Astrocyte (in vitro differentiated cells and primary cell): ENCODE measurements around the gene MRPL27. TPM values are rescaled to one million over a fixed set of nuclear protein-coding genes. Genes with fewer than 3 reads are reported as not detected.

Source experiments
- DNase-seq: peaks from one replicate; pipeline ENCODE4 v3.0.0-alpha.2; 2010; ENCODE audit warnings: low read depth
- FAIRE-seq: peaks from 2 replicates; lab custom pipeline; 2011; peaks lifted over from hg19 to GRCh38; lab: Jason Lieb, UNC
- H2AFZ ChIP-seq: 2 replicates; pipeline ENCODE4 v1.6.0; 2012; ENCODE audit warnings: low read depth, low read length, inconsistent platforms
- H3K27ac ChIP-seq: 2 replicates; pipeline ENCODE4 v1.5.1; 2011; ENCODE audit warnings: low read depth, low read length, inconsistent platforms
- H3K27me3 ChIP-seq: 2 replicates; pipeline ENCODE4 v1.6.0; 2011; ENCODE audit warnings: low read length, inconsistent platforms; ENCODE audit not compliant: insufficient read depth
- H3K36me3 ChIP-seq: 2 replicates; pipeline ENCODE4 v1.5.1; 2011; ENCODE audit warnings: low read length, inconsistent platforms; ENCODE audit not compliant: insufficient read depth
- H3K4me1 ChIP-seq: 2 replicates; pipeline ENCODE4 v1.5.1; 2011; ENCODE audit warnings: low read length, inconsistent platforms; ENCODE audit not compliant: insufficient read depth
- H3K4me2 ChIP-seq: 2 replicates; pipeline ENCODE4 v1.6.0; 2012; ENCODE audit warnings: low read length, inconsistent platforms
- H3K4me3 ChIP-seq: 2 replicates; pipeline ENCODE4 v1.5.1; 2011; ENCODE audit warnings: low read depth, mild to moderate bottlenecking, low read length, inconsistent platforms; ENCODE audit not compliant: insufficient read depth
- H3K79me2 ChIP-seq: 2 replicates; pipeline ENCODE4 v1.6.0; 2012; ENCODE audit warnings: mild to moderate bottlenecking, low read length, inconsistent platforms; ENCODE audit not compliant: insufficient read depth
- H3K9ac ChIP-seq: 2 replicates; pipeline ENCODE4 v1.6.0; 2012; ENCODE audit warnings: mild to moderate bottlenecking, low read length, inconsistent platforms
- H3K9me3 ChIP-seq: 2 replicates; pipeline ENCODE4 v1.5.1; 2012; ENCODE audit warnings: low read depth, mild to moderate bottlenecking, low read length, inconsistent platforms; ENCODE audit not compliant: insufficient read depth
- H4K20me1 ChIP-seq: 2 replicates; pipeline ENCODE4 v1.6.0; 2012; ENCODE audit warnings: low read length, inconsistent platforms; ENCODE audit not compliant: insufficient read depth
- H3K27ac Mint-ChIP-seq: one replicate; pipeline ENCODE4 v1.8.0; 2021; ENCODE audit warnings: mild to moderate bottlenecking, mixed read lengths; ENCODE audit not compliant: unreplicated experiment
- H3K27me3 Mint-ChIP-seq: one replicate; pipeline ENCODE4 v1.8.0; 2021; ENCODE audit warnings: low read depth, mixed read lengths; ENCODE audit not compliant: unreplicated experiment
- H3K36me3 Mint-ChIP-seq: one replicate; pipeline ENCODE4 v1.8.0; 2021; ENCODE audit warnings: low read depth, mixed read lengths; ENCODE audit not compliant: unreplicated experiment
- H3K4me1 Mint-ChIP-seq: one replicate; pipeline ENCODE4 v1.8.0; 2021; ENCODE audit warnings: low read depth, mixed read lengths; ENCODE audit not compliant: unreplicated experiment
- H3K4me3 Mint-ChIP-seq: one replicate; pipeline ENCODE4 v1.8.0; 2021; ENCODE audit warnings: mild to moderate bottlenecking, moderate library complexity, mixed read lengths; ENCODE audit not compliant: unreplicated experiment
- H3K9me3 Mint-ChIP-seq: one replicate; pipeline ENCODE4 v1.8.0; 2021; ENCODE audit warnings: mild to moderate bottlenecking, mixed read lengths; ENCODE audit not compliant: unreplicated experiment
- EZH2 ChIP-seq: IDR thresholded peaks from 2 replicates; pipeline ENCODE4 v1.6.1; 2012; ENCODE audit warnings: mild to moderate bottlenecking, low read length, inconsistent platforms; ENCODE audit not compliant: insufficient read depth
- total RNA-seq: library from RNA; stranded (reverse); gene quantifications from 2 replicates; pipeline ENCODE4 v1.2.1, GENCODE V29; 2021
- TF ChIP-seq, protein P1 (sequence below): IDR thresholded peaks from 2 replicates; pipeline ENCODE4 v1.5.1; 2011; ENCODE audit warnings: low read depth, mild to moderate bottlenecking, inconsistent platforms, low read length, moderate library complexity; ENCODE audit not compliant: insufficient read depth

The MRPL27 gene
- total RNA-seq, 1 donor from 2014 or later: 57.3 TPM

DNA sequence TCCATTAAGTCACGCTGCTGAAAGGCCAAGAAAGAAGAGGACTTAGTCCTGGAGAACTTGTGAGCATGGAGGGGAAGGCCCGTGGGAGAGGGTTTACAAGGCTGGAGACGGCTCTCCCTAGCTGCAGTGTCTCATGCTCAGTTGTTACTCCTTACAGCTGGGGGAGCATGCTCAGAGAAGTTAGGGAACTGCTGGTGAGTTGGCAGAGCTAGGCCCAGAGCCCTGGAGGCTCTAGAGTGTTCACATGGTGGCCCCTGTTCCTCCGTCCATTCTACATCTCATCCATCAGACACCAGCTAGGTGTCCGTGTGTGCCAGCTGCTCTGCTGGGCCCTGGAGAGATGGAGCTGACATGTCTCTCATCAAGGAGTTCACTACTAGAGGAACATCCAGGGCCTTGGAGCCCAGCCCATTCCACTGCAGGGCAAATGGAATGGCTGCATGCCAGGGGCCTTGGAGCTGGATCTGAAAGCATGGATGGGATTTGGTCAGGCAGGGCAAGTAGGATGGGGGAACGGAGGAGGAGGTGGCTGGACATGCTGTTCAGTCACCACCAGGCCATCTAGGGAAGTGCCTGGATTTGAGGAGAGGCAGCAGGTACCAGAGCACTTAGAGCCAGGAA, 20.8 kb downstream of the MRPL27 start:
- Histone ChIP-seq H3K4me1 (peaks cover 18% of the 10 kb centered on the region), H2AFZ (no peak overlapping the region), H3K27me3 (no peaks in the 10 kb centered on the region), H3K36me3 (peaks cover 2% of the 10 kb centered on the region), H3K79me2 (peaks cover 33% of the 10 kb centered on the region), H4K20me1 (peaks cover 49% of the 10 kb centered on the region), H3K9ac (no peak overlapping the region), H3K4me2 (no peak overlapping the region), H3K9me3 (no peaks in the 10 kb centered on the region), H3K4me3 (no peak overlapping the region), H3K27ac (no peak overlapping the region)
- no peak for DNase-seq
- FAIRE-seq: no peak
- TF ChIP-seq, protein P1, sequence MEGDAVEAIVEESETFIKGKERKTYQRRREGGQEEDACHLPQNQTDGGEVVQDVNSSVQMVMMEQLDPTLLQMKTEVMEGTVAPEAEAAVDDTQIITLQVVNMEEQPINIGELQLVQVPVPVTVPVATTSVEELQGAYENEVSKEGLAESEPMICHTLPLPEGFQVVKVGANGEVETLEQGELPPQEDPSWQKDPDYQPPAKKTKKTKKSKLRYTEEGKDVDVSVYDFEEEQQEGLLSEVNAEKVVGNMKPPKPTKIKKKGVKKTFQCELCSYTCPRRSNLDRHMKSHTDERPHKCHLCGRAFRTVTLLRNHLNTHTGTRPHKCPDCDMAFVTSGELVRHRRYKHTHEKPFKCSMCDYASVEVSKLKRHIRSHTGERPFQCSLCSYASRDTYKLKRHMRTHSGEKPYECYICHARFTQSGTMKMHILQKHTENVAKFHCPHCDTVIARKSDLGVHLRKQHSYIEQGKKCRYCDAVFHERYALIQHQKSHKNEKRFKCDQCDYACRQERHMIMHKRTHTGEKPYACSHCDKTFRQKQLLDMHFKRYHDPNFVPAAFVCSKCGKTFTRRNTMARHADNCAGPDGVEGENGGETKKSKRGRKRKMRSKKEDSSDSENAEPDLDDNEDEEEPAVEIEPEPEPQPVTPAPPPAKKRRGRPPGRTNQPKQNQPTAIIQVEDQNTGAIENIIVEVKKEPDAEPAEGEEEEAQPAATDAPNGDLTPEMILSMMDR: no peak
- no peak for TF ChIP-seq EZH2
- no peaks in the 10 kb centered on the region for H3K9me3 Mint-ChIP-seq
- H3K27me3 Mint-ChIP-seq: no peaks in the 10 kb centered on the region
- peaks cover 23% of the 10 kb centered on the region for H3K36me3 Mint-ChIP-seq
- H3K27ac Mint-ChIP-seq: no peak overlapping the region
- H3K4me3 Mint-ChIP-seq: no peak overlapping the region
- H3K4me1 Mint-ChIP-seq: peaks cover 18% of the 10 kb centered on the region

DNA sequence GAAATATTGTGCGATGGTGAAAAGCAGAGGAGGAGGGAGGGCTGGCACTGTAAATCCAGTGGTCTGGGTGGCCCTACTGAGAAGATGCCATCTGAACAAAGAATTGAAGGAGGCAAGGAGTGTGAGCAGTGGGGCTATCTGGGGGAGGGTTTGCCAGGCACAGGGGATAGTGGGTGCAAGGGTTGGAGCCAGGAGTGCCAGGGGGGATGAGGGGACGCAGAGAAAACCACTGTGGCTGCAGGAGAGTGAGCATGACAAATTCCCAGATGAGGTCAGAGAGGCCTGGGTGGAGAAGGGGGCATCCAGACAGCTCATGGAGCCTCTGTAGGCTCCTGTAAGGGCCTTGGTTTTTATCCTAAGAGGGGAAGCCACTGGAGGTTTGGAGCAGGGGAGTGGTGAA, 22.3 kb downstream of the MRPL27 start:
- peaks cover 52% of the 10 kb centered on the region for H4K20me1 ChIP-seq

DNA sequence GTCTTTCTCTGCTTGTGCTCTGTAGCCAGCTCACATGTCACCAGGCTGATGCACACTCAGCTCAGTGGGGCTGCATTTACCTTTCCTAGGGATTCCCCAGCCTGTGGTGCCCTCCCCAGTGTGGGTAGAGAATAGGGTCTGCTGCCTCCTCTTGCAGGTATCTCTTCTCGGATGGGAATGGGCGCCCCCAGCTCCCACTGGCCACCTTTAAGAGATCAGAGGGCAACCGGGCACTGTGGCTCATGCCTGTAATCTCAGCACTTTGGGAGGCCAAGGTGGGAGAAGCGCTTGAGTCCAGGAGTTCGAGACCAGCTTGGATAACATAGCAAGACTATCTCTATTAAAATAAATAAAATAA, 23.8 kb downstream of the MRPL27 start:
- peaks cover 16% of the 10 kb centered on the region for H3K36me3 Mint-ChIP-seq
- H3K9ac ChIP-seq: peak overlapping the region; percentile 13
- H3K4me3 Mint-ChIP-seq: peak overlapping the region; percentile 64
- H3K27me3 Mint-ChIP-seq: no peaks in the 10 kb centered on the region
- H3K27me3 ChIP-seq: peaks cover 2% of the 10 kb centered on the region
- FAIRE-seq (no peak), DNase-seq (no peak)
- TF ChIP-seq, protein P1: no peak
- no peak for TF ChIP-seq EZH2
- peaks cover 27% of the 10 kb centered on the region for H3K4me1 ChIP-seq
- H2AFZ ChIP-seq: no peak overlapping the region
- H3K36me3 ChIP-seq: no peaks in the 10 kb centered on the region
- peak overlapping the region; percentile 89 for H3K4me2 ChIP-seq
- H3K4me1 Mint-ChIP-seq: peaks cover 18% of the 10 kb centered on the region
- no peak overlapping the region for H3K27ac ChIP-seq
- H3K4me3 ChIP-seq: no peak overlapping the region
- H3K9me3 Mint-ChIP-seq: no peaks in the 10 kb centered on the region
- H3K79me2 ChIP-seq: peaks cover 43% of the 10 kb centered on the region
- no peaks in the 10 kb centered on the region for H3K9me3 ChIP-seq
- peaks cover 52% of the 10 kb centered on the region for H4K20me1 ChIP-seq
- no peak overlapping the region for H3K27ac Mint-ChIP-seq

More for the DNA sequence above, 22.3 kb downstream of the MRPL27 start:
- DNase-seq (no peak), FAIRE-seq (no peak)
- Histone ChIP-seq H3K4me1 (peaks cover 22% of the 10 kb centered on the region), H3K4me2 (no peak overlapping the region), H3K4me3 (no peak overlapping the region), H3K79me2 (peaks cover 43% of the 10 kb centered on the region), H3K36me3 (no peaks in the 10 kb centered on the region), H3K9ac (no peak overlapping the region), H3K27ac (no peak overlapping the region), H2AFZ (no peak overlapping the region), H3K9me3 (no peaks in the 10 kb centered on the region), H3K27me3 (no peaks in the 10 kb centered on the region)
- no peaks in the 10 kb centered on the region for H3K27me3 Mint-ChIP-seq
- H3K4me3 Mint-ChIP-seq: no peak overlapping the region
- peaks cover 18% of the 10 kb centered on the region for H3K4me1 Mint-ChIP-seq
- H3K27ac Mint-ChIP-seq: no peak overlapping the region
- H3K36me3 Mint-ChIP-seq: peaks cover 22% of the 10 kb centered on the region
- TF ChIP-seq, protein P1: no peak
- no peak for TF ChIP-seq EZH2
- no peaks in the 10 kb centered on the region for H3K9me3 Mint-ChIP-seq
